Esophagus (tissue), 2 donors: Measurements from ENCODE around the gene MIEF2. TPM values are rescaled to one million over a fixed set of nuclear protein-coding genes. Genes with fewer than 3 reads are reported as not detected.
"Not testable (repeated sequence)": the region's sequence is repeated elsewhere in the genome, so short reads cannot be mapped to it uniquely, and the experiment has no call there.

ENCODE experiments used
- H3K27ac ChIP-seq, 2 donors: one replicate each; pipeline ENCODE4 v1.5.1; 2013; ENCODE audit warnings: low read depth in 2 of 2, mild to moderate bottlenecking in 2 of 2, inconsistent platforms in 1 of 2, low read length in 1 of 2, moderate library complexity in 1 of 2
- H3K27me3 ChIP-seq, 2 donors: one replicate each; pipeline ENCODE4 v1.6.1; 2013; ENCODE audit warnings: low read length in 2 of 2, control low read depth in 1 of 2, mild to moderate bottlenecking in 1 of 2; ENCODE audit not compliant: insufficient read depth in 2 of 2, control insufficient read depth in 1 of 2
- H3K36me3 ChIP-seq, 2 donors: one replicate each; pipeline ENCODE4 v1.6.1; 2013; ENCODE audit warnings: low read length in 1 of 2; ENCODE audit not compliant: control insufficient read depth in 2 of 2, insufficient read depth in 2 of 2
- H3K4me1 ChIP-seq, 2 donors: one replicate each; pipeline ENCODE4 v1.6.1; 2013; ENCODE audit warnings: low read length in 1 of 2; ENCODE audit not compliant: control insufficient read depth in 2 of 2, insufficient read depth in 2 of 2
- H3K4me3 ChIP-seq, 2 donors: one replicate each; pipeline ENCODE4 v1.5.1; 2013; ENCODE audit warnings: low read length in 2 of 2, mild to moderate bottlenecking in 2 of 2, low read depth in 1 of 2, moderate library complexity in 1 of 2
- H3K9me3 ChIP-seq, 2 donors: one replicate each; pipeline ENCODE4 v1.6.1; 2013; ENCODE audit warnings: mild to moderate bottlenecking in 2 of 2, low read depth in 1 of 2, low read length in 1 of 2, moderate library complexity in 1 of 2; ENCODE audit not compliant: control insufficient read depth in 2 of 2, insufficient read depth in 1 of 2
- WGBS, 2 donors: extraction: QIAGEN DNeasy Blood & Tissue Kit; methylation state at CpG; one replicate each; pipeline ENCODE4 v1.1.7; 2013; 5-methylcytosine and 5-hydroxymethylcytosine counted together
- polyA plus RNA-seq, 2 donors: library from polyadenylated mRNA; stranded (reverse); fragments of 200-250 nt; gene quantifications; one replicate each; pipeline ENCODE4 v1.2.3, GENCODE V29; 2013
- donor health status: healthy with polysubstance abuse.
- donor health status: Bipolar disorder and iron deficiency.

Gene MIEF2
- polyA plus RNA-seq, result 10 to 100 TPM in 1 of 2 donors, 1 to 10 TPM in 1; 7.6 to 11.4 TPM

DNA sequence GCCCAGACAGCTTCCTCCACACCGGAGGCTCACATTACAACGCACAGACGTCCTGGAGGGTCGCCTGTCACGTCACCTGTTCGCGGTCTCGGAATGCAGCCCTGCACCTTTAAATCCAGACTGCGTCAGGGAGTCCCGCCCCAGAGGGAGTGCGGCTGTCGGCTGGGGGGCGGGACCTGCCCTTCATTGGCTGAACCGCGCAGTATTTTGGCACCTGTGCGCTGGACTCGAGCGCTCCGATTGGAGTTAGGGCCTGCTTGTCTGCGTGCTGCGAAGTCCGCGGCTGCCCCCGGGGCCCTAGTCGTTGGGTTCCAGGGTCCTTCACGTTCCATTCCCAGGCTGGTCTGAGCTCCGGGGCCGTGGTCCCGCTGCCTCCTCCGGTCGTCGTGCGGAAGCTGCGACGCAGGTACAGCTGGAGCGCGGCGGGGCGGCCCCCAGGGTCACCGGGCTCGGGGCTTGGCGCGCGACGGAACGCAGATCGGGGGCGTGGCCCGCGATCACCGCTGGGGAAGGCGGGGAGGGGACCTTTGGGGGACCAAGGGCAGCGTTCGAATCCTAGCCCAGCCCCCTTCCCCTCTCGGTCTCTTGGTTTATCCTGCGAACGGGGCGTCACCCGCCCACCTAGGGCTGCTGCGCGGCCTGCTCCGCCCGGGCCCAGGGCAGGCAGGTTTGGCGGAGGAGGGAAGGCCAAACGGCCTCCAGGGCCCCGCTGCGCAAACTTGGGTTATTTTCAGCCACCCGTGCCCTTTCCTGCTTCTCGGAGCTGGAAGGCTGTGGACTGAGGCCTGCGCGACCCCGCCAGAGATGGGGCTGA is at the start of gene MIEF2:
MIEF2 (plus strand) TSS at position 331 of the 814 bp plus-strand sequence. CDS start 2,059 bp downstream, outside the sequence.
- peaks cover 3 to 25% of the 10 kb centered on the region in 2 donors for H3K4me1 ChIP-seq
- H3K27me3 ChIP-seq, result no peaks in the 10 kb centered on the region
- peaks cover 13 to 42% of the 10 kb centered on the region in 2 donors for H3K36me3 ChIP-seq
- no peaks in the 10 kb centered on the region for H3K9me3 ChIP-seq
- 0 to 1% methylated on average over 54 to 72 of the region's 72 CpGs for WGBS, 2 donors
- H3K4me3 ChIP-seq, result peak within 1 kb of the TSS; percentile 84 to 91
- peak within 1 kb of the TSS; percentile 98 to 99 for H3K27ac ChIP-seq

DNA sequence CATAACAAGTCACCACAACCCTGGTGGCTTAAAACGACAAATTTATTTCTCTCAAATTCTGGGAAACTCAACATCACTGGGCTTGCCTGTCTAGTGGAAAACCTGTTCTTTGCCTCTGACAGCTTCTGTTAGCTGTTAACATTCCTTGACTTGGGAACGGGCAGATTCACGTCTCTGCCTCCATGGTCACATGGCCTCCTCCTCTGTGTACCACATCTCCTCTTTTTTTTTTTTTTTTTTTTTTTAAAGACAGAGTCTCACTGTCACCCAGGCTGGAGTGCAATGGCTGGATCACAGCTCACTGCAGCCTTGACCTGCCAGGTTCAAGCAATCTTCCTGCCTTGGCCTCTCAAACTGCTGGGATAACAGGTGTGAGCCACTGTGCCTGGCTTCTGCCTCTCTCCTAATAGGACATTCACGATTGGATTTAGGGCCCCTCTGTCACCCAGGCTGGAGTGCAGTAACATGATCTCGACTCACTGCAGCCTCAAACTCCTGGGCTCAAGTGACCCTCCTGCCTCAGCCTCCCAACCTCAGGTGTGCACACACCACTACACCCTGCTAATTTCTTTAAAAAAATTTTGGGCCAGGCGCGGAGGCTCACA is 46.7 kb upstream of the MIEF2 start:
- H3K4me3 ChIP-seq, result no peak overlapping the region

DNA sequence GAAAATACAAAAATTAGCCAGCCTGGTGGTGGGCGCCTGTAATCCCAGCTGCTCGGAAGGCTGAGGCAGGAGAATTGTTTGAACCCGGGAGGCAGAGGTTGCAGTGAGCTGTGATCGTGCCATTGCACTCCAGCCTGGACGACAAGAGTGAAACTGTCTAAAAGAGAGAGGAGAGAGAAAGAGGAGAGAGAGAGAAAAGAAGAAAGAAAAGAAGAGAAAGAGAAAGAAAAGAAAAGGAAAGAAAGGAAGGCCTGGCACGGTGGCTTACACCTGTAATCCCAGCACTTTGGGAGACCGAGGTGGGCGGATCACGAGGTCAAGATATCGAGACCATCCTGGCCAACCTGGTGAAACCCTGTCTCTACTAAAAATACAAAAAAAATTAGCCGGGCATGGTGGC is 43.6 kb upstream of the MIEF2 start:
- H3K27me3 ChIP-seq, H3K9me3 ChIP-seq, H3K36me3 ChIP-seq, H3K27ac ChIP-seq, H3K4me3 ChIP-seq, H3K4me1 ChIP-seq: not testable (repeated sequence)
- WGBS, 2 donors, result 85 to 87% methylated on average over 11 of the region's 11 CpGs

More for the DNA sequence above, 46.7 kb upstream of the MIEF2 start:
- Histone ChIP-seq H3K9me3 (no peaks in the 10 kb centered on the region), H3K4me1 (no peaks in the 10 kb centered on the region), H3K27me3 (no peaks in the 10 kb centered on the region), H3K36me3 (peaks cover 7 to 19% of the 10 kb centered on the region in 2 donors), H3K27ac (no peak overlapping the region)
- 62 to 64% methylated on average over 7 of the region's 7 CpGs for WGBS, 2 donors

GRCh38 chr17:18217412-18218015 is 42.9 kb upstream of the MIEF2 start:
- WGBS, 2 donors, result 7 to 11% methylated on average over 5 to 6 of the region's 6 CpGs
- H3K4me1 ChIP-seq, result no peaks in the 10 kb centered on the region
- H3K36me3 ChIP-seq, result no peaks in the 10 kb centered on the region
- H3K9me3 ChIP-seq, result no peaks in the 10 kb centered on the region
- no peak overlapping the region for H3K4me3 ChIP-seq
- no peaks in the 10 kb centered on the region for H3K27me3 ChIP-seq
- H3K27ac ChIP-seq, result no peak overlapping the region

DNA sequence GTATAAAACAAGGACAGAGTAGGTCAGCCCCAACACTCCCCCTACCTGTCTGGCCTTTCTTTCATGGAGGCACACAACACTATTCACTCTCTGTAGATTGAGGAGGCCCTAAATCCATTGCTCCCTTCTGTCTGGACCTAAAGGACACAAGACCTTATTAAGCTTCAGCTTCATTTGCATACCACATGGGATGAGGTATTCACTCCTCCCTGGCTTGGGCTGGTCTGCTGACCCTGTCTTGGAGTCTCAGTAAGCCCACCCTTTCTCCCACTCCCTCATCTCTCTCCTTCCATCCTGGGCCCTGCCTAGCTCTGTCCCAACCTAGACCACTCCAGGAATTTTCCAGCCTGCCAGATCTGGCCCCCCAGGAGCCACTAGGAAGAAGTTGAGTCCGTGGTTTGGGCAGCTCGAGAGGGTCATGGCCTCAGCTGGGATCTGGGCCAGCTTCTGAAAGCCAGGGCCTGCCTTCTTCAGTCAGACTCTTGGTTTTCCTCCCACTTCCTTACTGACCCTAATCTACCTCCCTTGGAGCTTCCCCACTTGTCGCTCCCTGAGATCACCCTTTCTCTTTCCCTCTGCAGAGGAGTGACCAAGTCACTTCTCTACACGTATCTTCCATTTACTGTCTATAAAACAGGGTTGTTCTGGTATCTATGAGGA is 41.6 kb upstream of the MIEF2 start:
- H3K9me3 ChIP-seq, result no peaks in the 10 kb centered on the region
- no peaks in the 10 kb centered on the region for H3K36me3 ChIP-seq
- WGBS, 2 donors, result 55 to 64% methylated on average over 4 of the region's 4 CpGs
- H3K27me3 ChIP-seq, result no peaks in the 10 kb centered on the region
- no peak overlapping the region for H3K27ac ChIP-seq
- H3K4me1 ChIP-seq, result no peaks in the 10 kb centered on the region
- H3K4me3 ChIP-seq, result no peak overlapping the region

- no peaks in the 10 kb centered on the region for H3K9me3 ChIP-seq
- 91 to 93% methylated on average over 4 of the region's 4 CpGs for WGBS, 2 donors
- no peaks in the 10 kb centered on the region for H3K27me3 ChIP-seq
- no peaks in the 10 kb centered on the region for H3K36me3 ChIP-seq
- no peak overlapping the region for H3K27ac ChIP-seq
- peaks cover 0 to 13% of the 10 kb centered on the region in 2 donors for H3K4me1 ChIP-seq
- H3K4me3 ChIP-seq, result no peak overlapping the region
Observed at GRCh38 chr17:18224053-18224386, 36.4 kb upstream of the MIEF2 start.

GRCh38 chr17:18224387-18225120 is 35.9 kb upstream of the MIEF2 start:
- Histone ChIP-seq H3K9me3 (no peaks in the 10 kb centered on the region), H3K4me1 (peaks cover 0 to 13% of the 10 kb centered on the region in 2 donors), H3K27me3 (no peaks in the 10 kb centered on the region), H3K27ac (peak overlapping the region; percentile 34 to 47), H3K36me3 (no peaks in the 10 kb centered on the region), H3K4me3 (peak overlapping the region; percentile 27 to 84)
- WGBS, 2 donors, result 45 to 56% methylated on average over 23 of the region's 23 CpGs

- H3K4me3 ChIP-seq, result peak within 1 kb of the TSS; percentile 50 to 84
- H3K27ac ChIP-seq, result peak within 1 kb of the TSS; percentile 45 to 53
- H3K36me3 ChIP-seq, result no peaks in the 10 kb centered on the region
- no peaks in the 10 kb centered on the region for H3K9me3 ChIP-seq
- H3K27me3 ChIP-seq, result no peaks in the 10 kb centered on the region
- peaks cover 0 to 13% of the 10 kb centered on the region in 2 donors for H3K4me1 ChIP-seq
- WGBS, 2 donors, result 1 to 2% methylated on average over 43 to 60 of the region's 60 CpGs
Observed at GRCh38 chr17:18225121-18225641, 35.3 kb upstream of the MIEF2 start, which contains the start of gene LLGL1. TSS of gene LLGL1 (plus strand) at chr17:18225635. CDS start at chr17:18225683, 48 bp downstream.
